NCI-H128 (cell line): ENCODE data around the gene GEMIN8.

Experiments used
- DNase-seq: peaks from one replicate; lab custom pipeline; 2025; ENCODE audit not compliant: unreplicated experiment; lab: John Stamatoyannopoulos, UW

The GEMIN8 gene

DNA sequence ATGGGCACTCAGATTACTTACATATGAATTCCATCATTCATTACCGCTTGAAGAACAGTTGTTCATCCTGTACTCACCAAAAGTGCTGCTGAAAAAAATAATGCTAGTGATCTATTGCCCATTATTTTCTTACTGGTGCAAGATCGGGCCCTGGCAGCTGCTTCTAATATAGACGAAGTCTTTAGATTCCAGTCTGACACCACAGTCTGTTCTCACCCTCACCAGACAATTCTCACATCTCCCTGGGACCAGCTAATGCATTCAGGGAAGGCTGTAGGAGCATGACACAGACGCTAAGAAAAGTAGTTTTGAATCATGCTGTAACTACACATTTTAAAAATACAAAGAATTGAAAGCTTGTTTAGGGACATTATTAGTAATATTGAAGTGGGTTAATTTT, 13.8 kb downstream of the GEMIN8 start:
- DNase-seq: no peak

- DNase-seq: no peak
Observed at GRCh38 chrX:14015294-14015693, 14.4 kb downstream of the GEMIN8 start.

DNA sequence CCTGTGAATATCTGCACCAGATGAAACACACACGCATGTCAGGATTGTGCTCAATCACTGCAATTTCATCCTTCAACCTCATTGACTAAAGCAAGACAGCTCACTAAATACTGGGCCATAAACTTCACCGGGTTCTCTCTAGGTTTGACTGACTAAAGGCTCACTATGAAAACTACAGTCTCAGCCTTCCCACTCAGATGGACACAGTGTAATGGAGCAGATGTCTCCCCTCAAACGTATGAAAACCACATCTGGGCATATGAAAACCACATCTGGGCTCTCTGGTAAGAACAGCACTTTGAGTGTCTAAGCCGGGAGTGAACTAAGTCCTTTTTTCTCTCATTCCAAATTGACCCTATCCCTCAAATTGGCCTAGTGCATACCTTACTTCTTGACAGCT, 15.2 kb downstream of the GEMIN8 start:
- DNase-seq: no peak

DNA sequence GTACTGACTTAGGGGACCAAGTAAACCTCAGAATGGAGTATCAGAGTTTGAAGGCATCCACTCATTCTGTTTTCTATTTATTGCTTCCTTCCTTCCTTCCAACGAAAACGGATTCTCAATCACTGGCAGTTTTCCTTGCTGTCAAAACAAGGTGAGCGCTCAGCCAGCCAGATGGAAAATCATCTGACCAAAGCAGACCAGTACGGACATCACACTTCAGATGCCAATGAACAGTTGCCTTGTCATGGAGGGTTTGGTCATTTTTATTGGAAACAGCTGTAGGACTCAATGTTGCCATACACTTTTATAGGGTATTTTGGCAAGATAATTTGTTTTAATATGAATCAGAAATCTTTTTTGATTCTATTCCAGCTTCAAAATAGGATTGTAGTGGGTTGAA, 16.6 kb downstream of the GEMIN8 start:
- DNase-seq: no peak

DNA sequence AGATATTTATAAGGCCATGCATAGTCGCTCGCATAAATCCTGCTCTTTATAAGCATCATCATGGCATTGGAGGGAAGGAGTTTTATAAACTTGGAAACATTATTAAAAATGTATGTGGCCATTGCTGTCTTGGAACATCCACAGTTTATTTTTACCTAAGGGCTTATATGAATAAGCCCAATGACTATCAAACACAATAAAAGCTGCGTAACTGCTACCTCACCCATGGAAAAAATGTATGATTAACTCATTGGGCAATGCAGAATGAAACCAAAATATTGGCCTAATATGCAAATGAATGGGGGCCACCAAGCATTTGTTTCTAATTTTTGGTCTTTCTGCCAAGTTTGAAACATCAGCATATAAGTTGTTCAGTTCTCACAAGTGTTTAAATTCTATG, 19.1 kb downstream of the GEMIN8 start:
- DNase-seq: no peak

GRCh38 chrX:14006540-14006939, 23.2 kb downstream of the GEMIN8 start:
- DNase-seq: no peak

DNA sequence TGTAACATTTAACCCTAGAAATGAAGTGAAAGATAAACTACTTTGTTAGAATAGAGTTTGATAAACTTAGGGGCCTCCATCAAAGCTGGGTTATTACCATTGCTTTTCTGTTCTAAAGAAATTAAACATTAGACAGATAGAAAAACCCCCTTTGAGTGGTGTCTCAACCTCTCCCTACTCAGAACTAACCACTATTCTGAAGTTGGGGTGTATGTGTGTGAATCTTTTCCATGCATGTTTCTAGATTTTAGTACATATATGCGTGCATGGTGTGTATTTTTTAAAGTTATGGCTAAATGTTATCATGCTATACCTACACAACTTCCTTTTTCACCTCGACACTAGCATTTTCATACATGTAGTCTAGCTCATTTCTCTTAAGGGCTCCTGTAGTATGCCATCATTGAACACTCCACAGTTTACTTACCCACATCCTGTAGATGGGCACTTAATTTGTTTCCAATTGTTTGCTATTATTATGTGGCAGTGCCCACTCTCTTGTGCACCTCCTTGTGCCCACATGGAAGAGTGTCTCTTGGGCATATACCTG, 25.7 kb downstream of the GEMIN8 start:
- DNase-seq: no peak

- no peak for DNase-seq
Observed at GRCh38 chrX:14003028-14003427, 26.7 kb downstream of the GEMIN8 start.

GRCh38 chrX:13996650-13997049, 33.0 kb downstream of the GEMIN8 start:
- DNase-seq: no peak

- DNase-seq: no peak
Observed at GRCh38 chrX:13994536-13995080, 35.1 kb downstream of the GEMIN8 start.

DNA sequence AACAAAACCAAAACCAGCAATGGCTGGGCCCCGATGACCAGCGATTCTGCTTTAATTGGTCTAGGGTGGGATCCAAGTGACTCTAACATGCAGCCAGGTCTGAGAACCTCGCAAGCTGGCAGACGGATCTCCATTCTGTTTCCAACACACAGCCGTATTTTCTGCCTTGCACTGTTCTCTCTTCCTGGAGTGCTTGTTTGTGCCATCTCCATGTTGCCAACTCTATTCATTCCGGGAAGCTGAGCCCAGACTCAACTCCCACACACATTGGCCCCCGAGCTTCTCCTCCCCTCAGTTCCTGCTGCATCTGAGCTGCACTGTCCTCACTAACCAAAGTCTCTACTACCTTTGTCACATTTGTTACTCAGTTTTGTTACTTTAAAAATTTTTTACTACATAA, 35.6 kb downstream of the GEMIN8 start:
- no peak for DNase-seq

- DNase-seq: no peak
Observed at GRCh38 chrX:13990126-13990800, 39.4 kb downstream of the GEMIN8 start.

GRCh38 chrX:13985697-13986435, 43.8 kb downstream of the GEMIN8 start:
- DNase-seq: no peak

GRCh38 chrX:13983734-13984133, 46.0 kb downstream of the GEMIN8 start:
- DNase-seq: no peak

DNA sequence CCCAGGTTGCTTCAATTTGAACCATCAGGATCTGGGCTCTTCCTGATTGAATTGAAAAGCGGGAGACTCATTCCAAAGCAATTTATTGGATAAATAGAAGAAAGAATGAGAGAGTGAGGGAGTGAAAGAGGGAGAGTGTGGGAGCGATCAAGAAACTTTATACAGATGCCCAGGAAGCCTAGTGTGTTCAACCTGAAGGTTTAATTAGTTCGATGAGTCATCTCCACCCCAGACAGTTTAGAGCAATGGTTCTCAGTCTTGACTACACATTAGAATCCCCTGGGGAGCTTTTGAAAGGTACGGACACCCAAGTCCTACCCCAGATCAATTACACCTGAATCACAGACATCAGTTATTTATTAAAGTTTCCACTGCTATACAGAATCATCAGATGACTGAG, 61.5 kb downstream of the GEMIN8 start:
- no peak for DNase-seq

DNA sequence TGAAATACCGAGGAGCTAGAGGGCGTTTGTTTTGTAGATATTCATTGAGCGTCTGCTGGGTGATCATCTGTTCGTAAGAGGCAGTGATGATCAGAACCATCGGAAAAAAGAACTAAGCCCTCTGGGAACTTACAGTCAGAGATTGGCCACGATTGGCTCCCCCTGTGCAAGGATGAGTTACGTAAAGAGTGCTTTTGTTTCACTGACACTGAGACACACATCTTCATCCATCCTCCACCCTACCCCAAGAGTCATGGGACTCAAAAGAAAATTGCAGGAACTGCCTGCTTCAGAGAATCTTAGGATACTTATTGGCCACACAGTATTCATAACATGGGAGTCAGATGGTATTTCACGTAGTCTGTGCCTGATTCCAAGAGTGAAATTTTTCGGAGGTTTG, 62.1 kb downstream of the GEMIN8 start:
- no peak for DNase-seq

- no peak for DNase-seq
Observed at GRCh38 chrX:13966793-13967125, 62.9 kb downstream of the GEMIN8 start.

DNA sequence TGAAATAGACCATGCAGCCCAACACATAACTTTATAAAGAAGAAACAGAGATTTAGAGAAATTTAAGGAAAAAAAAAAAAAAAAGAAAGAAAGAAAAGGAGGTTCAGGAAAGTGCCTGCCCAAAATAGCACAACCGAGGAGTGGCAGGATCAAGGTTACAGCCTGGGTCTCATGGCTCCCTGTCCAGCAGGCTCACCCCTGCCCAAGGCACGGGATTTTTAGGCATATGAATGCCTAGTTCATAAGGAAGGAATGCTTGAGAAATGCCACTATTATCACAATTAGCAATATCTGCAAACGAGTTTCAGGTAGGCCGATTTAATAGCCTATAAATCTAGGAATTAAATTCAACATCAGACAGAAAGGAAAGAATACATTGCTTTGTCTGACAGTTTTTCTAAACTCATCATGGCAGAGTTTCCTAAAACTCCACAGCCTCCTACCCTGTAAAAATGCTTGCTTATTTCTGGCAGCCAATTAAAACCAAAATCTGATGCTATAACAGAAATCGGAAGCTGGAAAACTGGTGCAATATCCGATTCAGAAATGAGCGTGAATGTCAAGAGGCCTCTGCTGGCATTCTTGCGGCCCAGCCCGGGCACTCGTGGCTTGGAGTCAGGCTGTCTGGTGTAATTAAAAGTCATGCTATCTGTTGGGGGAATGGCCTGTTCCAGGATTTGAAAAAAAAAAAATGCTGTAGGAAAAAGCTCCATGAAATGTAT, 63.5 kb downstream of the GEMIN8 start:
- no peak for DNase-seq

DNA sequence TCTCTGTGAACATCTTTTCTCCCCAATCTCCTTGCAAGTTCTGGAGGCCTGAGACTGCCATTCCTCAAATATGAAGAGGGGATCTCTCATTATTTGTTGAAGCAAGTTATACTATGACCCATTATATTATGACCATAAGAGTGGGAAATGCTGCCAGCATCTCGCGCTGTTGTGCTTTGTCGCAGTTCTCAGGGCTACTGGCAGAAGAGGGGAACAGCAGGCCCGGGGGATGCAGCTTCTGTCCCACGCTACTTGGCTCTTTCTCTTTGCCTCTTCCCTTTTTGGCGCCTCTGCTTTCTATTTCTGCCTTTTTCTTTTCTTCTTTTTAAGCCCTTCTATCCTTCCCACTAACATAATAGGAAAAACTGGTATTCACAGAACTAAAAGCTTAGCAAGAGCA, 64.2 kb downstream of the GEMIN8 start:
- DNase-seq: no peak

DNA sequence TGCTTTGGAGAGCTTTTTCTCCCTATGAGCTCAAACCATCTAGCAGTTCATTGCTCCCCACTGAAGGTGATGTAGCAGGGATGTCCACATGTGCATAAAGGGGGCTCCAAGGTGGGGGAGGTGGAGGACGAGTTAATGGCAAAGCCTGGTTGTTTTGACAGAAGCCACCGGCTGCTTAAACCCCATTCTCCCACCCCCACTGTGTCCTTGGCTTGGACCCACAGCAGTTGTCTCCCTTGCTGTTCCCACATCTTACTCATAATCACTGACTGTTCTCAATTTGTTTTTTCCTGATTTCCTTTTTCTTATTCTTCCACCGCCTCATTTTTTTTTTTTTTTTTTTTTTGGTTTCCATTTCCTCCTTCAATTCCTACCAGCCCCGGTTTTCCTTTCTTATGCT, 72.7 kb downstream of the GEMIN8 start:
- no peak for DNase-seq
